GM04504 (cell line): ENCODE results near the gene ATP9B.
A peak's percentile ranks its signal among the peaks of the same experiment; 100 is the strongest.
"Not testable (repeated sequence)": the region's sequence is repeated elsewhere in the genome, so short reads cannot be mapped to it uniquely, and the experiment has no call there.

Experiments
- DNase-seq: peaks from one replicate; pipeline ENCODE4 v3.0.0-alpha.2; 2012; ENCODE audit warnings: low read depth

ATP9B gene

GRCh38 chr18:79290409-79290808, 221.2 kb downstream of the ATP9B start:
- not testable (repeated sequence) for DNase-seq

- no peak for DNase-seq
Measured at GRCh38 chr18:79290876-79291275, 221.7 kb downstream of the ATP9B start.

GRCh38 chr18:79294235-79294634, 225.0 kb downstream of the ATP9B start:
- no peak for DNase-seq

GRCh38 chr18:79299272-79299671, 230.1 kb downstream of the ATP9B start:
- no peak for DNase-seq

GRCh38 chr18:79299711-79300110, 230.5 kb downstream of the ATP9B start:
- no peak for DNase-seq

GRCh38 chr18:79300413-79300812, 231.2 kb downstream of the ATP9B start:
- no peak for DNase-seq

GRCh38 chr18:79302120-79302519, 232.9 kb downstream of the ATP9B start:
- peak; percentile 27 for DNase-seq

- no peak for DNase-seq
Measured at GRCh38 chr18:79305911-79306310, 236.7 kb downstream of the ATP9B start.

GRCh38 chr18:79309614-79310358, 240.6 kb downstream of the ATP9B start:
- no peak for DNase-seq

GRCh38 chr18:79314838-79315388, 245.7 kb downstream of the ATP9B start:
- no peak for DNase-seq

- DNase-seq, result no peak
Measured at GRCh38 chr18:79315596-79315995, 246.4 kb downstream of the ATP9B start.

GRCh38 chr18:79317703-79318102, 248.5 kb downstream of the ATP9B start:
- no peak for DNase-seq

- no peak for DNase-seq
Measured at GRCh38 chr18:79318142-79318673, 249.0 kb downstream of the ATP9B start.

GRCh38 chr18:79320216-79320850, 251.1 kb downstream of the ATP9B start:
- DNase-seq, result no peak

GRCh38 chr18:79321625-79322405, 252.6 kb downstream of the ATP9B start:
- no peak for DNase-seq

GRCh38 chr18:79322441-79322840, 253.2 kb downstream of the ATP9B start:
- DNase-seq, result no peak

- no peak for DNase-seq
Measured at GRCh38 chr18:79323471-79323870, 254.3 kb downstream of the ATP9B start.

- no peak for DNase-seq
Measured at GRCh38 chr18:79326413-79327198, 257.4 kb downstream of the ATP9B start.

GRCh38 chr18:79327199-79327721, 258.1 kb downstream of the ATP9B start:
- no peak for DNase-seq

GRCh38 chr18:79327915-79328314, 258.7 kb downstream of the ATP9B start:
- DNase-seq, result not testable (repeated sequence)

GRCh38 chr18:79328887-79329286, 259.7 kb downstream of the ATP9B start:
- DNase-seq, result no peak
